CD4-positive, CD25-positive, alpha-beta regulatory T cell (primary cell): Measurements from ENCODE around the gene TUBB2B. TPM values are rescaled to one million over a fixed set of nuclear protein-coding genes. Genes with fewer than 3 reads are reported as not detected.

Experiments used
- ATAC-seq, 2 donors: fragments of 150-1000 bp; cut with Tn5 transposase; one replicate each; pipeline ENCODE4 v1.10.0; 2021; ENCODE audit warnings: low read depth in 2 of 2, moderate number of reproducible peaks in 2 of 2, moderate library complexity in 1 of 2
- DNase-seq, 3 donors: peaks; one replicate each; pipeline versions ENCODE4 v3.0.0 to v3.0.0-alpha.2; 2012 to 2022; ENCODE audit warnings: mixed read lengths in 1 of 3
- H3K27ac ChIP-seq: one replicate; pipeline ENCODE4 v1.7.0; 2013; ENCODE audit warnings: mild to moderate bottlenecking, low read length; ENCODE audit not compliant: insufficient read depth, poor library complexity, severe bottlenecking
- H3K27me3 ChIP-seq: one replicate; pipeline ENCODE4 v1.7.0; 2013; ENCODE audit warnings: low read length; ENCODE audit not compliant: control insufficient read depth, insufficient read depth
- H3K36me3 ChIP-seq: one replicate; pipeline ENCODE4 v1.7.0; 2013; ENCODE audit warnings: mild to moderate bottlenecking, low read length, moderate library complexity; ENCODE audit not compliant: control insufficient read depth, insufficient read depth
- H3K4me1 ChIP-seq: 2 replicates; pipeline ENCODE4 v1.7.0; 2013; ENCODE audit warnings: mild to moderate bottlenecking, low read length; ENCODE audit not compliant: insufficient read depth, control insufficient read depth, poor library complexity, severe bottlenecking
- H3K4me3 ChIP-seq: one replicate; pipeline ENCODE4 v1.7.0; 2013; ENCODE audit warnings: low read depth, mild to moderate bottlenecking, low read length, moderate library complexity
- H3K9me3 ChIP-seq, 2 experiments: 1 replicate in 1 of 2; 2 replicates in 1 of 2; pipeline ENCODE4 v1.7.0; 2013; ENCODE audit warnings: low read length in 2 of 2, mild to moderate bottlenecking in 1 of 2, moderate library complexity in 1 of 2; ENCODE audit not compliant: control insufficient read depth in 2 of 2
- H3K27ac Mint-ChIP-seq, 3 donors: one replicate each; pipeline ENCODE4 v1.8.0; 2020 to 2022; ENCODE audit warnings: mild to moderate bottlenecking in 3 of 3, mixed read lengths in 3 of 3, moderate library complexity in 2 of 3
- H3K27me3 Mint-ChIP-seq: one replicate; pipeline ENCODE4 v1.8.0; 2022; ENCODE audit warnings: mild to moderate bottlenecking, mixed read lengths
- H3K36me3 Mint-ChIP-seq: one replicate; pipeline ENCODE4 v1.8.0; 2020; ENCODE audit warnings: mixed read lengths
- H3K4me1 Mint-ChIP-seq, 4 donors: one replicate each; pipeline ENCODE4 v1.8.0; 2020 to 2022; ENCODE audit warnings: mixed read lengths in 4 of 4, mild to moderate bottlenecking in 1 of 4
- H3K4me3 Mint-ChIP-seq, 4 donors: one replicate each; pipeline ENCODE4 v1.8.0; 2020 to 2022; ENCODE audit warnings: mild to moderate bottlenecking in 4 of 4, mixed read lengths in 4 of 4, moderate library complexity in 3 of 4
- H3K9me3 Mint-ChIP-seq, 7 donors: one replicate each; pipeline ENCODE4 v1.8.0; 2020 to 2022; ENCODE audit warnings: mixed read lengths in 7 of 7, mild to moderate bottlenecking in 3 of 7, moderate library complexity in 2 of 7
- polyA plus RNA-seq, 4 donors: library from polyadenylated mRNA; unstranded; fragments of 300-500 nt; fragmentation: Illumina TruSeq; gene quantifications; one replicate each; pipeline ENCODE4 v1.2.3, GENCODE V29; 2021
- total RNA-seq: library from RNA; stranded (reverse); gene quantifications from one replicate; pipeline ENCODE4 v1.2.3, GENCODE V29; 2022

Gene TUBB2B
- total and polyA plus RNA-seq, 5 donors from 2014 or later: 0.09 to 0.91 (median 0.10) TPM; not detected in 1

GRCh38 chr6:3222506-3223038 lies 4.9 kb downstream of the TUBB2B start:
- Mint-ChIP-seq H3K36me3 (no peaks in the 10 kb centered on the region), H3K4me1 (peaks cover 0 to 14% (median 3%) of the 10 kb centered on the region in 4 donors), H3K9me3 (peaks cover 0 to 5% (median 0%) of the 10 kb centered on the region in 7 donors), H3K27ac (no peak overlapping the region), H3K4me3 (no peak overlapping the region), H3K27me3 (peaks cover 57% of the 10 kb centered on the region)
- peaks cover 29% of the 10 kb centered on the region for H3K27me3 ChIP-seq
- H3K27ac ChIP-seq: no peak overlapping the region
- H3K36me3 ChIP-seq: no peaks in the 10 kb centered on the region
- no peaks in the 10 kb centered on the region for H3K9me3 ChIP-seq
- no peak overlapping the region for H3K4me3 ChIP-seq
- H3K4me1 ChIP-seq: peaks cover 12% of the 10 kb centered on the region
- ATAC-seq: no peak
- DNase-seq: no peak

DNA sequence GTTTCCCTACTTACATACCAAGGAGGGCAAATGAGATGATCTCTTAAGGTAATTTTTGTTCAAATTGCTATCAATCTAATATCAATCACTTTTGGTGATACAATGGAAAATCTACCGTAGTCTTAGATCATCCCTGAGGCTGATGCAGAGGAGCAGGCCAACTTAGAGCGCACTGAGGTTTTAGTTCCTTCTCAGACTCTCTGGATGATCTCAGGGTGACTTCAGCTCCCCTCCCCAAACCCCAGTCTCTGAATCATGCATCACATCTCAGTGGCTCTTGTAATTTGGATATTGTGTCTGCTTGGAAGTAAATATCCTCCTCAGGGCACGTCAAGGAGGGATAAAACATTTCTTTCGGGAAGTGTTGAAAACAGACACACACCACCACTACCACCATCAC lies 5.9 kb downstream of the TUBB2B start:
- Histone ChIP-seq H3K36me3 (no peaks in the 10 kb centered on the region), H3K27me3 (peaks cover 30% of the 10 kb centered on the region), H3K27ac (no peak overlapping the region), H3K4me3 (no peak overlapping the region), H3K4me1 (peaks cover 2% of the 10 kb centered on the region), H3K9me3 (no peaks in the 10 kb centered on the region)
- peaks cover 58% of the 10 kb centered on the region for H3K27me3 Mint-ChIP-seq
- H3K4me3 Mint-ChIP-seq: no peak overlapping the region
- peaks cover 0 to 9% (median 1%) of the 10 kb centered on the region in 4 donors for H3K4me1 Mint-ChIP-seq
- H3K36me3 Mint-ChIP-seq: no peaks in the 10 kb centered on the region
- H3K9me3 Mint-ChIP-seq: peaks cover 0 to 5% (median 0%) of the 10 kb centered on the region in 7 donors
- H3K27ac Mint-ChIP-seq: no peak overlapping the region
- no peak for DNase-seq
- no peak for ATAC-seq

GRCh38 chr6:3220366-3220765 lies 7.1 kb downstream of the TUBB2B start:
- ATAC-seq: no peak
- no peaks in the 10 kb centered on the region for H3K4me1 ChIP-seq
- DNase-seq: no peak
- H3K36me3 ChIP-seq: no peaks in the 10 kb centered on the region
- H3K9me3 ChIP-seq: no peaks in the 10 kb centered on the region
- H3K4me1 Mint-ChIP-seq: peaks cover 0 to 2% (median 0%) of the 10 kb centered on the region in 4 donors
- H3K27me3 Mint-ChIP-seq: peaks cover 56% of the 10 kb centered on the region
- H3K9me3 Mint-ChIP-seq: peaks cover 0 to 5% (median 0%) of the 10 kb centered on the region in 7 donors
- no peak overlapping the region for H3K27ac ChIP-seq
- no peak overlapping the region for H3K4me3 Mint-ChIP-seq
- no peaks in the 10 kb centered on the region for H3K36me3 Mint-ChIP-seq
- no peak overlapping the region for H3K27ac Mint-ChIP-seq
- H3K4me3 ChIP-seq: no peak overlapping the region
- peaks cover 22% of the 10 kb centered on the region for H3K27me3 ChIP-seq

GRCh38 chr6:3218266-3218665 lies 9.2 kb downstream of the TUBB2B start:
- Mint-ChIP-seq H3K27me3 (peaks cover 58% of the 10 kb centered on the region), H3K9me3 (no peaks in the 10 kb centered on the region)

DNA sequence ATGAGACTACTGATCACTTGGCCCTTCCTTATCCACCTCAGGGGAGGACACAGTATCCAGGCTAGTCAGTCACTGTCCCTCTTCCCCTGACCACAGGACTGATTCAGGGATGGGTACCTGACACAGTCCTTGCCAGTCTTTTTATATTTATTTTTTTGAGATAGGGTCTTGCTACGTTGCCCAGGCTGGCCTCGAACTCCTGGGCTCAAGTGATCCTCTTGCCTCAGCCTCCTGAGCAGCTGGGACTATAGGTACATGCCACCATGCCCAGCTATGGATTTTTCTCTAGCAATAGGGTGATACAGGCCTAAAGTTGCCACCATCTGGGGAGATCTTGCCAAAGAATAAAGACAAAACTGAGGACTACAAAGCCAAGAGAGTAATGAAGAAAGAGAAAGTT lies 10.2 kb downstream of the TUBB2B start:
- no peak for ATAC-seq
- Histone ChIP-seq H3K36me3 (no peaks in the 10 kb centered on the region), H3K4me3 (no peak overlapping the region), H3K4me1 (no peaks in the 10 kb centered on the region), H3K27me3 (peaks cover 19% of the 10 kb centered on the region), H3K9me3 (no peaks in the 10 kb centered on the region), H3K27ac (no peak overlapping the region)
- DNase-seq: no peak
- no peaks in the 10 kb centered on the region for H3K9me3 Mint-ChIP-seq
- H3K4me1 Mint-ChIP-seq: no peaks in the 10 kb centered on the region
- no peak overlapping the region for H3K4me3 Mint-ChIP-seq
- no peak overlapping the region for H3K27ac Mint-ChIP-seq
- peaks cover 59% of the 10 kb centered on the region for H3K27me3 Mint-ChIP-seq
- H3K36me3 Mint-ChIP-seq: no peaks in the 10 kb centered on the region

More at GRCh38 chr6:3218266-3218665, 9.2 kb downstream of the TUBB2B start:
- DNase-seq (no peak), ATAC-seq (no peak)
- Histone ChIP-seq H3K4me3 (no peak overlapping the region), H3K27me3 (peaks cover 19% of the 10 kb centered on the region), H3K9me3 (no peaks in the 10 kb centered on the region), H3K36me3 (no peaks in the 10 kb centered on the region), H3K27ac (no peak overlapping the region), H3K4me1 (no peaks in the 10 kb centered on the region)
- no peak overlapping the region for H3K4me3 Mint-ChIP-seq
- H3K4me1 Mint-ChIP-seq: no peaks in the 10 kb centered on the region
- H3K36me3 Mint-ChIP-seq: no peaks in the 10 kb centered on the region
- no peak overlapping the region for H3K27ac Mint-ChIP-seq

DNA sequence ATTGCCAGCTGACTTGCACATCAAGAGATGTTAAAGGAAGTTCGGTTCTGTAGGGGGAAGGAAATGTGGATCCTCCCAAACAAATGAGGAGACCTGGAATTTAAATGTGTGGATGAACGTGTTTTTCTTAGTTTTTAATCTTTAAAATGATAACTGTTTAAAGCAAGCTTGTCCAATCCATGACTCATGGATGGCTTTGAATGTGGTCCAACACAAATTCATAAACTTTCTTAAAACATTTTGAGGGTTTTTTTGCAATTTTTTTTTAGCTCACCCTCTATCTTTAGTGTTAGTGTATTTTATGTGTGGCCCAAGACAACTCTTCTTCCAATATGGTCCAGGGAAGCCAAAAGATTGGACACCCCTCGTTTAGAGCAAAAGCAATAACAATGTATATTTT lies 12.6 kb downstream of the TUBB2B start:
- Mint-ChIP-seq H3K27ac (no peak overlapping the region), H3K36me3 (no peaks in the 10 kb centered on the region), H3K4me1 (no peaks in the 10 kb centered on the region), H3K4me3 (no peak overlapping the region), H3K9me3 (no peaks in the 10 kb centered on the region), H3K27me3 (peaks cover 47% of the 10 kb centered on the region)
- Histone ChIP-seq H3K4me1 (no peaks in the 10 kb centered on the region), H3K9me3 (no peaks in the 10 kb centered on the region), H3K27ac (no peak overlapping the region), H3K27me3 (peaks cover 19% of the 10 kb centered on the region), H3K4me3 (no peak overlapping the region), H3K36me3 (no peaks in the 10 kb centered on the region)
- ATAC-seq: no peak
- DNase-seq: no peak

GRCh38 chr6:3213334-3213695 lies 14.1 kb downstream of the TUBB2B start:
- H3K4me1 Mint-ChIP-seq: peaks cover 3 to 16% (median 10%) of the 10 kb centered on the region in 4 donors
- Histone ChIP-seq H3K27ac (no peak overlapping the region), H3K27me3 (peaks cover 9% of the 10 kb centered on the region), H3K9me3 (no peaks in the 10 kb centered on the region), H3K36me3 (no peaks in the 10 kb centered on the region), H3K4me1 (peaks cover 11% of the 10 kb centered on the region), H3K4me3 (no peak overlapping the region)
- H3K27ac Mint-ChIP-seq: no peak overlapping the region
- ATAC-seq (no peak), DNase-seq (no peak)
- H3K27me3 Mint-ChIP-seq: peaks cover 44% of the 10 kb centered on the region
- no peaks in the 10 kb centered on the region for H3K36me3 Mint-ChIP-seq
- no peak overlapping the region for H3K4me3 Mint-ChIP-seq
- no peaks in the 10 kb centered on the region for H3K9me3 Mint-ChIP-seq

GRCh38 chr6:3212261-3212660 lies 15.2 kb downstream of the TUBB2B start:
- no peak overlapping the region for H3K27ac ChIP-seq

More at GRCh38 chr6:3212261-3212660, 15.2 kb downstream of the TUBB2B start:
- no peaks in the 10 kb centered on the region for H3K36me3 ChIP-seq
- DNase-seq (no peak), ATAC-seq (no peak)
- H3K4me3 ChIP-seq: no peak overlapping the region
- peaks cover 11% of the 10 kb centered on the region for H3K4me1 ChIP-seq
- H3K27me3 Mint-ChIP-seq: peaks cover 34% of the 10 kb centered on the region
- H3K36me3 Mint-ChIP-seq: no peaks in the 10 kb centered on the region
- H3K4me3 Mint-ChIP-seq: no peak overlapping the region
- H3K4me1 Mint-ChIP-seq: peaks cover 3 to 16% (median 10%) of the 10 kb centered on the region in 4 donors
- no peaks in the 10 kb centered on the region for H3K9me3 Mint-ChIP-seq
- no peaks in the 10 kb centered on the region for H3K27me3 ChIP-seq
- H3K27ac Mint-ChIP-seq: no peak overlapping the region
- H3K9me3 ChIP-seq: no peaks in the 10 kb centered on the region
